Effector memory CD8-positive, alpha-beta T cell (primary cell): Measurements from ENCODE around the gene RAB37.
A peak's percentile ranks its signal among the peaks of the same experiment; 100 is the strongest.

Source experiments
- ATAC-seq: fragments of 150-1000 bp; cut with Tn5 transposase; replicated peaks from 2 replicates; pipeline ENCODE4 v1.10.0; 2021; ENCODE audit warnings: mild to moderate bottlenecking, moderate library complexity
- DNase-seq, 3 experiments: peaks; one replicate each; pipeline ENCODE4 v3.0.0; 2021
- H3K27ac Mint-ChIP-seq, 2 donors: one replicate each; pipeline ENCODE4 v1.8.0; 2022; ENCODE audit warnings: mild to moderate bottlenecking in 2 of 2, mixed read lengths in 2 of 2, moderate library complexity in 2 of 2
- H3K27me3 Mint-ChIP-seq, 2 donors: one replicate each; pipeline ENCODE4 v1.8.0; 2022; ENCODE audit warnings: mixed read lengths in 2 of 2
- H3K36me3 Mint-ChIP-seq: one replicate; pipeline ENCODE4 v1.8.0; 2022; ENCODE audit warnings: mild to moderate bottlenecking, moderate library complexity, mixed read lengths; ENCODE audit not compliant: insufficient read depth
- H3K4me1 Mint-ChIP-seq, 2 donors: one replicate each; pipeline ENCODE4 v1.8.0; 2022; ENCODE audit warnings: low read depth in 2 of 2, mixed read lengths in 2 of 2
- H3K4me3 Mint-ChIP-seq, 2 donors: one replicate each; pipeline ENCODE4 v1.8.0; 2022; ENCODE audit warnings: mild to moderate bottlenecking in 2 of 2, mixed read lengths in 2 of 2, moderate library complexity in 2 of 2
- H3K9me3 Mint-ChIP-seq, 2 donors: one replicate each; pipeline ENCODE4 v1.8.0; 2022; ENCODE audit warnings: mixed read lengths in 2 of 2

The RAB37 gene

DNA sequence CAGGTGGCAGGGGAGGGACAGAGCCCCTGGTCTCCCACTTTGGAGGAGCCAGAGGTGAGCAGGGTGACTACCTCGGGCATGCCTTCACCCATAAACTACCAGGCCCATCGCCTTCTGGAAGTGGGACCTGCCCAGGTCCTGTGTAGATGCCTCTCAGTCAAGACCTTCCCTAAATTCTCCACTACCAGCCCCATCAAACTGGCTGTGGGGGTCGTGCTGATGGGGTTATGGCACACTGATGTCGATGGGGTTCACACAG is 5.8 kb upstream of the RAB37 start:
- Mint-ChIP-seq H3K36me3 (peaks cover 3% of the 10 kb centered on the region), H3K4me3 (peak overlapping the region; percentile 37 to 42), H3K27me3 (no peaks in the 10 kb centered on the region), H3K4me1 (peaks cover 18 to 19% of the 10 kb centered on the region in 2 donors), H3K9me3 (no peaks in the 10 kb centered on the region), H3K27ac (no peak overlapping the region)
- DNase-seq: no peak
- no peak for ATAC-seq

GRCh38 chr17:74732042-74732867 is 4.8 kb upstream of the RAB37 start:
- Mint-ChIP-seq H3K27me3 (no peaks in the 10 kb centered on the region), H3K9me3 (no peaks in the 10 kb centered on the region), H3K27ac (no peak overlapping the region), H3K4me1 (peaks cover 21 to 22% of the 10 kb centered on the region in 2 donors), H3K36me3 (peaks cover 3% of the 10 kb centered on the region), H3K4me3 (no peak overlapping the region)
- ATAC-seq (no peak), DNase-seq (no peak)

DNA sequence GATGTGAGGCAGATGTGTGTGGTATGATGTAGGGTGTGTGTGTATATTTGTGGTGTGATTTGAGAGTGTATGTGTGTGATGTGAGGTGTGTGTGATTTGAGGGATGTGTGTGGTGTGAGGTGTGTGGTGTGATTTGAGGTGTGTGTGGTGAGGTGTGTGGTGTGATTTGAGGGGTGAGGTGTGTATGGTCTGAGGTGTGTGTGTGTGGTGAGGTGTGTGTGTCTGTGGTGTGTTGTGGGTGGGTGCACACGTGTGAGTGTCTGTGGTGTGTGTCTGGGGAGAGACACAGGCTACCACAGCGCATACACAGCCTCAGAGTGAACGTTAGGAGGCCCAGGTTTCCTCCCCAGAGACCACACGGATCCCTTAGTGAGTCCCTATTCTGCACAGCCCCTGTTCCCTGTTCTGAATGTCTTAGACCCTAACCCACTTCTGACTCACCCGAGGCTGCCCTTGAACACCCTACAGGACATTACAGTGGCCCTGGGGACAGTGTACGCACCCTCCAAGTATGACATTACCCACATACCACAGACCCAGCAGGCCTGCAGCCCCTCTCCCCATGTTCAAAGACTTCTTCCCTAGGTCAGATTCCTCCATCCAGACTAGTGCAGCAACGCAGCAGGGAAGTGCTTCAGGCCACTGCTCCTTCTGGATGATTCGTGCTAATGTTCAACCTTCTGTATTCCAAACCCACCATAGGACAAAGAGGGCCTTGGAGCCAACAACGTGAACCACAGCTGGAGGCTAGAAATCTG is 3.5 kb upstream of the RAB37 start:
- H3K4me1 Mint-ChIP-seq: peaks cover 28% of the 10 kb centered on the region in 2 donors

GRCh38 chr17:74734256-74734655 is 2.8 kb upstream of the RAB37 start:
- Mint-ChIP-seq H3K27me3 (no peaks in the 10 kb centered on the region), H3K27ac (no peak overlapping the region), H3K4me3 (no peak overlapping the region), H3K9me3 (no peaks in the 10 kb centered on the region), H3K4me1 (peaks cover 35% of the 10 kb centered on the region in 2 donors), H3K36me3 (peaks cover 9% of the 10 kb centered on the region)
- DNase-seq (no peak), ATAC-seq (no peak)

More for the DNA sequence above, 3.5 kb upstream of the RAB37 start:
- Mint-ChIP-seq H3K36me3 (peaks cover 3% of the 10 kb centered on the region), H3K4me3 (no peak overlapping the region), H3K27me3 (no peaks in the 10 kb centered on the region), H3K27ac (no peak overlapping the region), H3K9me3 (no peaks in the 10 kb centered on the region)
- ATAC-seq: peak; percentile 2
- peak in 2 of 3 experiments; percentile 35 to 39 for DNase-seq

DNA sequence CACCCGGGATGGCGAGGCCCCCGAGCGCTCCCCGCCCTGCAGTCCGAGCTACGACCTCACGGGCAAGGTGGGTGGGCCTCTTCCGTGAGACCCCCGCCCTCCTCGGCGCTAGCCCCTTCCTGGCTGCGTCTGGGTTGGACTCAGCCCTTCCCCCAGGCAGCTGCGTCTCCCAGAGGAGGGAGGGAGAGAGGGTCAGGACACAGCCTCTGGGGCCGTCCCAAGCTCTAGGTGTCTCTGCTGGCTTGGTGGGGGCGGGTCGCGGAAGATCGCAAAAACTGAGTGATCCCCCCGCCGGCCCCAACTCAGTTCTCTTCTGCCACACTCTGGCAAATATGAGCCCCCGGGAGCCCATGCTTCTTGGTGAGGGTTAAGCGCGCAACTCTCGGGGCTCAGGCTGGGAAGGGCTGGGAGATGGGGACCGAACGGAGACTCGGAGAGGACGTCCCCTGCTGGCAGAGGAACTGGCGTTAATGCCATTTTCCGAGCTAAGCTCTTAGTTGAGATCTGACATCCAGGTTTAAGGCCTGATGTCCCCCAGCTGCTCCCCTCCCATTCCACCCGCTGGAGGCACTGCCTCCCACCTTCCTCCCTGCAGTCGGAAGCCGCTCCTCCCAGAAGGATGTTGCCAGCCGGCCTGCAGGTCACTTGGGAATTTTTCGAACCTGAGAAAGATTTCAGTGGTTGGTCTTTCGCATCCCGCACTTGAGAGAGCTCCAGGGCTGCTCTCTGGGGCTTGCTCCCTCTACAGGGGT is 419 bp downstream of the RAB37 start:
- Mint-ChIP-seq H3K27me3 (no peaks in the 10 kb centered on the region), H3K9me3 (no peaks in the 10 kb centered on the region), H3K4me1 (peaks cover 48 to 54% of the 10 kb centered on the region in 2 donors), H3K4me3 (peak overlapping the region; percentile 86 to 92), H3K27ac (peak overlapping the region; percentile 86 to 89), H3K36me3 (peaks cover 19% of the 10 kb centered on the region)
- DNase-seq (peak in 1 of 3 experiments; percentile 52), ATAC-seq (peak; percentile 17)

DNA sequence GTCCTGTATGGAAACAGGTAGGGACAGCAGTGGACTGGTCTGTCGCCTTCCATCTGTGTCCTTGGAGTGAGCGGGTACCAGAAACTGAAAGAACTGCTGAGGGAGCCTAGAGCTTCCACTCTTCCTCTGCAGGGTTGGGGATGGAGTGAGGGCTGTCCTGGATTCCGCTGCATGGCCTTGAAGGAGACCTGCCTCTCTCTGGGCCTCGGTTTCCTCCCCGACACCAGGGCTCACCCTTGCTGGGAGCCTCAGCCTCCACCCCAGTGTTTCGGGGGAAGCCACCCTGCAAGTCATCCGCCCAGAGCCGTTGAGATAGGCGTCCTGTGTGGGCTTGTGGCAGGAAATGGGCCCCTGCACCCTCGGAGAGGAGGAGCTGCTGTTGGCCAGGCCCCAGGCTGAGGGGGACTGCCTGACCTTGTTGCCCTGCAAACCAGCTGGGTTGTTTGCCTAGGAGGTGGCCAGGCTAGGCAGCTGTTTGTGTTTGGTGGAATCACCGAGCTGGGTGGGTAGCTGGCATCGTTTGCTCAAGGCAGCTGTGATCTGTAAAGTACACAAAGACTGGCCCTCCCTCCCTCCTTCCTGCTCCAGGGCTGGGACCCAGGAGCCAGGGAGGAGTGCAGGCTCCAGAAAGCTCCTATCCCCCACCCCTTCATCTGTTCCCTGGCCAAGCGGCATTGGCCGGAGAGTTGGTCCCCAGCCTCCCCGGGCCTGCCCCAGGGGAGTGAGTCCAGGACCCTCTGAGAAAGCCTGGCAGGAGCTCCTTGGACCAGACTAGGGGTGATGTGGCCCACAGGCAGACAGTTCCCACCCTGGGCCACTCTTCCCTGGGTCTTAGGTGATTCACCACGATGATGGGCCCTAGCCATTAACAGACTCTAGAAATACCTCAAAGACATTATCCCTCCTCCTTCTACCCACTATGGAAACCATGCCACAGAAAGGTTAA is 1.3 kb downstream of the RAB37 start:
- Mint-ChIP-seq H3K9me3 (no peaks in the 10 kb centered on the region), H3K4me1 (peaks cover 57 to 63% of the 10 kb centered on the region in 2 donors), H3K36me3 (peaks cover 23% of the 10 kb centered on the region), H3K27ac (peak overlapping the region; percentile 86 to 89), H3K27me3 (no peaks in the 10 kb centered on the region), H3K4me3 (peak overlapping the region; percentile 86 to 92)
- DNase-seq (peak; percentile 83 to 85 (median 84)), ATAC-seq (peak; percentile 83)

GRCh38 chr17:74739227-74739831 is 2.3 kb downstream of the RAB37 start:
- peaks cover 67 to 73% of the 10 kb centered on the region in 2 donors for H3K4me1 Mint-ChIP-seq
- no peaks in the 10 kb centered on the region for H3K9me3 Mint-ChIP-seq
- H3K36me3 Mint-ChIP-seq: peaks cover 28% of the 10 kb centered on the region
- ATAC-seq: no peak
- H3K4me3 Mint-ChIP-seq: peak overlapping the region; percentile 86 to 92
- peak overlapping the region; percentile 86 to 89 for H3K27ac Mint-ChIP-seq
- H3K27me3 Mint-ChIP-seq: no peaks in the 10 kb centered on the region
- no peak for DNase-seq

- Mint-ChIP-seq H3K36me3 (peaks cover 32% of the 10 kb centered on the region), H3K27me3 (no peaks in the 10 kb centered on the region), H3K9me3 (no peaks in the 10 kb centered on the region), H3K4me1 (peaks cover 73 to 74% of the 10 kb centered on the region in 2 donors), H3K27ac (peak overlapping the region; percentile 83 to 89), H3K4me3 (peak overlapping the region; percentile 86 to 92)
- DNase-seq: no peak
- no peak for ATAC-seq
Measured at GRCh38 chr17:74740173-74740572, 3.1 kb downstream of the RAB37 start.

GRCh38 chr17:74740641-74741387 is 3.8 kb downstream of the RAB37 start:
- peaks cover 74 to 76% of the 10 kb centered on the region in 2 donors for H3K4me1 Mint-ChIP-seq
- no peaks in the 10 kb centered on the region for H3K9me3 Mint-ChIP-seq
- DNase-seq: no peak
- H3K27ac Mint-ChIP-seq: peak overlapping the region; percentile 85 to 89
- H3K27me3 Mint-ChIP-seq: no peaks in the 10 kb centered on the region
- peak overlapping the region; percentile 86 to 92 for H3K4me3 Mint-ChIP-seq
- ATAC-seq: no peak
- H3K36me3 Mint-ChIP-seq: peaks cover 32% of the 10 kb centered on the region

GRCh38 chr17:74742153-74742515 is 5.1 kb downstream of the RAB37 start:
- H3K27me3 Mint-ChIP-seq: no peaks in the 10 kb centered on the region
- peak overlapping the region; percentile 86 to 92 for H3K4me3 Mint-ChIP-seq
- H3K4me1 Mint-ChIP-seq: peaks cover 77 to 79% of the 10 kb centered on the region in 2 donors
- H3K27ac Mint-ChIP-seq: peak overlapping the region; percentile 85 to 89
- DNase-seq: peak in 2 of 3 experiments; percentile 50
- peaks cover 32% of the 10 kb centered on the region for H3K36me3 Mint-ChIP-seq
- no peaks in the 10 kb centered on the region for H3K9me3 Mint-ChIP-seq
- peak; percentile 18 for ATAC-seq

GRCh38 chr17:74742978-74743545 is 6.0 kb downstream of the RAB37 start:
- no peak for ATAC-seq
- peak overlapping the region; percentile 85 to 89 for H3K27ac Mint-ChIP-seq
- H3K4me1 Mint-ChIP-seq: peaks cover 78 to 82% of the 10 kb centered on the region in 2 donors
- no peaks in the 10 kb centered on the region for H3K9me3 Mint-ChIP-seq
- H3K27me3 Mint-ChIP-seq: no peaks in the 10 kb centered on the region
- peaks cover 34% of the 10 kb centered on the region for H3K36me3 Mint-ChIP-seq
- peak overlapping the region; percentile 86 to 92 for H3K4me3 Mint-ChIP-seq
- no peak for DNase-seq
